HG03469 (cell line): Measurements from ENCODE around the gene PRRT1.
"Not testable (repeated sequence)": the region's sequence is repeated elsewhere in the genome, so short reads cannot be mapped to it uniquely, and the experiment has no call there.

ENCODE experiments used
- ATAC-seq: cut with Tn5 transposase; IDR thresholded peaks from one replicate; pipeline ENCODE4 v1.9.1; 2021; ENCODE audit warnings: mild to moderate bottlenecking, moderate library complexity, moderate number of reproducible peaks; ENCODE audit not compliant: unreplicated experiment

The PRRT1 gene

DNA sequence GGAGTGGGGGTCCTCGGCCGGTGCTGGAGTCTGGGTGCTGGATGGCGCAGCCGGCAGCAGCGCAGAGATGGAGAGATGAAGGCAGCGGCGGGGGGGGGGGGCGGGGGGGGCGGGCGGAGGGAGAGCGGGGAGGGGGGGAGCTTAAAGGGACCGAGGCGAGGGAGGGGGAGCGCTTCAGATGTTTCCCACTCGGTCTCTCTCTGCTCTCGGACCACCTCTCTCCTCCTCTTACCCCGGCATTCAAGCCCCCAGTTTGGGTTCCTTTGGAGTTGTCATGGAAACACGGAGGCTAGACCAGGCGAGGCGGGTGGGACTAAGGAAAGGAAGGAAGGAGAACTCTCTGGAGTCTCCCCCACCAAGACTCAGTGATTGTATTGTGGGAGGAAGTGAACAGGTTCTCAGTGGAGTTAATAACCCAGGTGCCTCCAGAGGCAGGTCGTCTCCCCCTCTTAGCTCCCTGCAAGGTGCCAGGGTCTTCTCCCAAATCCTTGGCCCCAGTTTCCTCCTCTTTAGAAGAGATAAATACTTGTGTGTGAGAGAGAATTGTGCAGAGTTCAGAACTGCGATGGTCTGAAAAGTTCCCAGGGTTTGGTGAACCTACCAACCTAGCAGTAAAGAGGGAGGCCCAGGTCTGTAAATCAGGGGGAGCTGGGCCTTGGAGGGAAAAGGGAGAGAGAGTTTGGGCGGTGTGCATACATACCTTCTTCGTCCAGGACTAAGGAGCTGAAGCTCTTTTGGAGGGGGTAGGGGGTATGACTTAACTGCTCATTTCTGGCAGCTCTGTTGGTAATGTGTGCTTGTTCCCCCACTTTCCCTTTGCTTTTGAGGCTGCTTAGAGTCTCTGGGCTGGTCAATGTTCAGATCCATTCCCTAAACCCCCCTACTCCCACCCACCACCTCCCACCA is at the start of gene PRRT1:
TSS of gene PRRT1 (minus strand) at position 77 of the 906 bp plus-strand sequence. CDS start 112 bp downstream, outside the sequence.
- ATAC-seq = no peak

GRCh38 chr6:32200711-32201475 is 49.2 kb upstream of the PRRT1 start:
- no peak for ATAC-seq

DNA sequence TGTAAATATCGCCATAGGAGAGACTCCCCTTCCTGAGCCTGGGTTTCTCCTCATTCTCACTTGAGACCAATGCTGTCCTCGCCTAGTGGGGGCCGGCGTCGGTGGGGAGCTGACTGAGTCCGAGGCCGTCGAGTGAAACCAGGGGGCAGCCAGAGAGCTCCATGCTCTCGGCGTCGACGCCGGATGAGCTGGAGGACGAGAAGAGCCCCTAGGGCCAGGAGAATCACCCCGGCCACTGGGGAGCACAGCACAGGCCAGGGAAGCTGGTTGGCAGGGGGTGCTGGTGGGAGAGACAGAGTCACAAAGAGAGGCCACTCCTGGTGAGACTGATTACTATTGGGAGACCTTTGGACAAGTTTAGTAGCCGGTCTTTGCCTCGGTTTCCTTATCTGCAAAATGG is 47.1 kb upstream of the PRRT1 start:
- no peak for ATAC-seq

DNA sequence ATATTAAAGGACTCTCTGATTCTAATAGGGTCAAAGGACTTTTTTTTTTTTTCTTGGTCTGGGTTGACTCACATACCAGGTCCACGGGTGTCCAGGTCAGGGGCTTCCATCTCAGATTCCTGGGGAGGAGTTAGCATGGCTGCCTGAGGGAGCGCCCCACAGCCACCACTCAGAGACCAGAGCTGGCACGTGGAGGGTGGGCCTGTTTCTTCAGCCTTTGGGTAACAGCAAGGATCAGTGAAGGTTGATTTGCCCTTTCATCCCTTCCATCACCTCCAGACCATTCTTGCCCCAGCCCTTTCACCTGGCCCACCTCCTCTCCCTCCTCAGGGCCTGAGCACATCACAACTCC is 46.6 kb upstream of the PRRT1 start:
- ATAC-seq = no peak

- ATAC-seq = no peak
These were observed 45.2 kb upstream of the PRRT1 start for GRCh38 chr6:32196682-32197616.

DNA sequence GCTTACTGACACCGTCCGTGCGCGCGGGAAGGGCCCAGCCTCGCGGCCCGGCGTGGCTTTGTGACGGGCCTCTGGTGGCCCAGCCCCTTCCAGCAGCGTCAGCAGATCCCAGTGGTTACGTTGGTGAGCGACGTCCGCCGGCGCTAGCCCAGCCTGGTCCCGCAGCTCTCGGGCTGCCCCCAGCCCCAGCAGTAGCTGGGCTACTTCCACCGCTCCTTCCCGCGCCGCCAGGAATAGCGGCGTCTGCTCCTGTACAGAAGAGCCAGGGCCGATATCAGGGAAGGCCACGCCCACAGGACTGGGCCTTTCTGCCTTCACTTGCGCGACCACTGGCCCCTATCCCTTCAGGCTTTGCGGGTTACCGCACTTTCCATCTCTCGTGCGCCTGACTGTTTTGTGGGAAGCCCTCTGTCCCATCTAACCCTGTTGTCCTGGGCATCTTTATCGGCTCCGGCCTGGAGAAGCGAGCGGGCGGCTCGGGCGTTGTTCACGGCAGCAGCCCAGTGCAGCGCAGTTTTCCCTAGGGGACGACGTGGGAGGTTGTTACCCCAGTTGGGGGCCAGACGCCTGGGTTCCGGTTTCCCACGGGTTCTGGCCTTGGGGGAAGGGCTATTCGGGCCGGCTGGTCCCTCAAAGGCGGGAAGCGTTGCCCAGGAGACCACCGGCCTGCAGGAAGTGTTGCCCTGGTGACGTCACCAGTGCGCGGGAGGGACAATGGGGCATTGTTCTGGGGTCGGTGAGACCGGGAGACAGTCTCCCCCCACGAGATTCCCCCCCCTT is 44.4 kb upstream of the PRRT1 start:
- ATAC-seq = peak; percentile 53

DNA sequence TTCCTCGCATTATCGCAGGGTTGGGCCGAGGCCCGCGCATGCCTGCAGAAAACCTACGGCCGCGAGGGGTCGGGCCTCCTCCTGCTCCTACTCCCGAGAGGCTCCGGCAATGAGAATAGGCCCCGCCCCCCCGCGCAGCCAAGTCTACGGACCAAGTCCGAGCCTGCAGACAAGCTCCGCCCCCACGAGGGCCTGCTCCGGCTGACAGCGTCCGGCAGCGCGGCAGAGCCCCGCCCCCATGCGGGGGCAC is 43.8 kb upstream of the PRRT1 start:
- ATAC-seq = peak; percentile 53

DNA sequence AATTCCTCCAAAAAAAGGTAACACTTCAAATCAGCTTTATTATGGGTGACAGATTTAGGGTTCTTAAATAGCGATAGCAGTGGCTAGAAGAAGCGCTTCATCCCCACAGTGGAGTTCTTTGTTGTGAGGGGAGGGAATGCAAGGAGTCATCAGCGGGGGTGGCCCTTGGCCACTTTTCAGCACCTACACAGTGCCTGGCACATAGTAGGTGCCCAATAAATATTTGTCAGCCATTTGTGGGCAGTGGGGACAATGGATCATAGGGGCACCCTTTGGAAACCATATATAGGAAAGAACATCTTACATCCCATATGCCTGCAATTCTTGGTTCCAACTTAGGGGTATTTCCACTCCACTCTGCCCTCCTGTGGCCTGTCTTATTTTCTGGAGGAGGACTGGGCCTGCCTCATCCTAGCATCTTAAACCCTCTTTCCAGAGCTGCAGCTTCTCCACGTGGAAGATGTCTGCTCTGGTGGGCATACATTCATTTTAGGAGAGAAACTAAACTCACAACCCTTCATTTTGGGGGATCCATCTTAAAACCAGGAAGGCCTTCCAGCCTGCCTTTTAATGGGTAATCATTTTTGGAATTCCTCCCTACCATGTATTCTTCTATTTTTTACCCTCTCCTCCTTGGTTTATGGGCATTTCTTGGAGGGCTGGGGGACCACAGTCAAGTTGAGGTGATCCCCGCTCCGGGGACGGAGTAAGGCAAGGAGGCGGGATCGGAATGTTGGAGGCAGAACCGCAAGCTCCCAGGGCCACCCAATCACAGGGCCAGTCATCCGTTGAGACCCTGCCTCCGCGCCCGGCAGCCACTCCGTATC is 43.3 kb upstream of the PRRT1 start:
- ATAC-seq = no peak

DNA sequence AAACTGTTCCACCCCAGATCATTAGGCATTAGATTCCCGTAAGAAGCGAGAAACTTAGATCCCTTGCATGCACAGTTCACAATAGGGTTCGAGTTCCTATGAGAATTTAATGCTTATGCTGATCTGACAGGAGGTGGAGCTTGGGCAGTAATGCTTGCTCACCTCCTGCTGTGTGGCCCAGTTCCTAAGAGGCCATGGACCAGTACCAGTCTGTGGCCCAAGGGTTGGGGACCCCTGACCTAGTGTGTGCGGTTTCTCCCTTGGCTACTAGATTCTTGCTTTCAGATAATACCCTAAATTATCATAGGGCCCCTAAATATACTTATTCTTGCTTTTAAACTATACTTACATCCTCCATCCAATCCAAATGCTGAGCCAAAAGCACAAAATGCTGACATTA is 42.6 kb upstream of the PRRT1 start:
- ATAC-seq = no peak

DNA sequence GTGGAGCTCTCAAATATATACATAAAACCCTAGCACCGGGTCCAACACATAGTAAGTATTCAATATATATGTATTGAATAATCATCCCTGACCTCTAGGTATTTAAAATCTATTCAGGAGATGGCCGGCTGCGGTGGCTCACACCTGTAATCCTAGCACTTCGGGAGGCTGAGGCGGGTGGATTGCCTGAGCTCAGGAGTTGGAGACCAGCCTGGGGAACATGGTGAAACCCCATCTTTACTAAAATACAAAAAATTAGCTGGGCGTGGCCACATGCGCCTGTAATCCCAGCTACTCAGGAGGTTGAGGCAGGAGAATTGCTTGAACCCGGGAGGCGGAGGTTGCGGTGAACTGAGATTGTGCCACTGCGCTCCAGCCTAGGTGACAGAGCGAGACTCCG is 41.4 kb upstream of the PRRT1 start:
- ATAC-seq = not testable (repeated sequence)

DNA sequence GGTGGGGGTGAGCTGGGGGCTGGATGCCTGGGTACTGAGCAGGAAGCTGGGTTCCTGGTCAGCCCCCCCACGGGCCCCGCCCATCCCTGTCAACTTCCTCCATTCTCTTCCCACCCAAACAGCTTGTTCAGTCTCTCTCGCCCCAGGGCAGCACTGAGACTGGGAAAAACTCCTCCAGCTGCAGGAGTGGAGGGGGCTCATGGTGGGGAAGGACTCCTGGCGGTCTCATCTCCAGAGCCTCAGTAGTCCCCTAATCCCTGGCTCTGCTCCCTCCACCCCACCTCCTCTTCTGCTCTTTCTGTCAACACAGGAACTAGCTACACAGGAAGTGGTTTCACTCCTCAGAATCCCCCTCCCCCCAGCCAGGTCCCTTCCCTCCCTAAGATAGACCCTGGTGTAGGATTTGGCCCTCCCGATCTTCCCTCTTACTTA is 40.9 kb upstream of the PRRT1 start, which contains the start of gene GPSM3:
TSS of gene GPSM3 (minus strand) at position 36 of the 432 bp plus-strand sequence. CDS start 130 bp downstream, outside the sequence.
- ATAC-seq = no peak

DNA sequence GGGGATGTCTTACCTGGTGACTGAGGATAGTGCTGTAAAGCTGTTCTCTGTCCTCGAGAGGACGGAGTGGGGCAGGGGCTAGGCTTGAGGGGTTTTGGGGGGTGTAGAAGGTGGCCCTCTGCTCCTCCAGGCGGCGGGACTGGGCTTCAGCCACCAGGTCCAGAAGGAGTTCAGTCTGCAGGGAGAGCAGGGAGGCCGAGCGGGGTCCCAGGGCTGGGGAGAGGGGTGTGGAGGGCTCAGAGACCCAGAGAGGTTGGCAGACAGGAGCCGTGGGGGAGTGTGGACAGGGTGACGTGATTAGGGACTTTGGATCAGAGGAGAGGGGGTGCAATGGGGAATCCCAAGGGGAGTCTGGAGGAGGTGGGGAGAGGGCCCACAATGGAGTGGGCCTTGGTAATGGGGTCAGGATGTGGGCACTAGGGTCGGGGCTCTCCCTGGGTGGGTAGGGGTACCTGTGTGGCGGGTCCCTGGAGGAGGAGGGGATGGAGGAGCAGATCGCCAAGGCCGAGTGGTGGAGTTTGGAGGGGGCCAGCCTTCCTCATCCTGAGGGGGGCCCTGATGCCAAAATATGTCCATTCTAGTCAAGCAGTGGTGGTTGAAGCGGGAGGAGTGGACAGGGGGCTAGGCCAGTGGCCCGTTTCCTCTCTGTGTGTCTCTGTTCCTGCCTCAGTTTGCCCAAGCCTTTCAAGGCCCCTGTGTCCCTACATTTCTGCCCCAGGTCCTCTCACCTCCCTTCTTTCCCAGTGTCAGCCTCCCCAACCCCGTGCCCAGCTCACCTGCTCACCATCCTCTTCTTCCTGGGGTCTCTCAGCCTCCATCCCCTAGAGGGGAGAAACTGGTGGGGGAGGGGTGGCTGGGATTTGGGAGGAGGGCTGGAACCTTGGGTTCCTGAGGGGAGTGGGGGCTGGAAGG is 40.2 kb upstream of the PRRT1 start:
- no peak for ATAC-seq

DNA sequence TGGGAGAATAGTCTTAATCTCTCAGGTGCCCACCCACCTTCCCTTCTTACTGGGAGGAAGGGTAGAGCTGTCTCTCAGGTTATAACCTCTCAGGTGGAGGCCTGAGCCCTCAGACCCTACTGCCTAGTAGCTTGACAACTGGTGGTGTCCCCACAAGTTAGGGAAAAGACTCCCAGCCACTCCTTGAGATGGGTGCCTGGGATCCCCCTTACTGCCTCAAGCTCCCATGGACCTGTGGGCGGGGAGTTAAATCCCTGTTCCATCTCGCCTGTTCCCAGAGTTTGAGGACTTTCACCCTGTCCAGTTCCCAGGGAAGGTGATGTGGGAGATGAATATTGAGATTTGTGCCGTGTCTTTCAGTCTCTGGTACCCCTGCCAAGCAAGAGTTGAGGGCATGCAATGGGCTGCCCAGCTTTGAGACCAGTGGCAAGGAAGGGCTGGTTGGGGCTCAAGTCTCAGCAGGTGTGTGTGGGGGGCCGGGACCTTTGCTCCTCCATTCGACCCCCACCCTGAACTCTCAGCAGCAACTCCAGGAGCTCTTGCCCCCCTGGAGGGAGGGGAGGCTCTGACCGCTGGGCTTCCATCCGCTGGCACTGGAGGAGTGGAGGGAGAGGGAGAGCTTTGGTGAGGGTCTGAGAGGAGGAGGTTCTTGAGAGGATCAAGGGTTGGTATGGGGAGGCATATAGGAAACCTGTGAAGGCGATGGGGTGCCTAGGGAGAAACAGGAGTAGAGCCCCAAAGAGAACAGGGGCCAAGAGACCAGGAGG is 39.4 kb upstream of the PRRT1 start:
- ATAC-seq = no peak

GRCh38 chr6:32190054-32190851 is 38.5 kb upstream of the PRRT1 start, which contains the start of gene PBX2:
TSS of gene PBX2 (minus strand) at chr6:32190202. CDS start at chr6:32189915, 287 bp downstream.
- ATAC-seq = no peak

DNA sequence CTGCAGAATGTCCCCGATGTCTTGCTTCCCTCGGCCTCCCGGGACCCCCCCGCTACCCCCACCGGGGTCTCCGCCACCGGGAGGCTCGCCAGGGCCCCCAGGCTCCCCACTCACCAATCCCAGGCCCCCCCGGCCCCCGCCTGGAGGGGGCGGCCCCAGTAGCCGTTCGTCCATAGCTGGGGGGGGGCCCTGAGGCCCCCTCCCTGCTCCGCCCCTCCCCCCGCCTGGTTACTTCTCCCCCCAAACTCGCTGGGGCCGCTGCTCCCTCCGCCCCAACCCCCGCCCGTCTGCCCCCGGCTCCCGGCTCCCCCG is 38.0 kb upstream of the PRRT1 start:
- no peak for ATAC-seq

DNA sequence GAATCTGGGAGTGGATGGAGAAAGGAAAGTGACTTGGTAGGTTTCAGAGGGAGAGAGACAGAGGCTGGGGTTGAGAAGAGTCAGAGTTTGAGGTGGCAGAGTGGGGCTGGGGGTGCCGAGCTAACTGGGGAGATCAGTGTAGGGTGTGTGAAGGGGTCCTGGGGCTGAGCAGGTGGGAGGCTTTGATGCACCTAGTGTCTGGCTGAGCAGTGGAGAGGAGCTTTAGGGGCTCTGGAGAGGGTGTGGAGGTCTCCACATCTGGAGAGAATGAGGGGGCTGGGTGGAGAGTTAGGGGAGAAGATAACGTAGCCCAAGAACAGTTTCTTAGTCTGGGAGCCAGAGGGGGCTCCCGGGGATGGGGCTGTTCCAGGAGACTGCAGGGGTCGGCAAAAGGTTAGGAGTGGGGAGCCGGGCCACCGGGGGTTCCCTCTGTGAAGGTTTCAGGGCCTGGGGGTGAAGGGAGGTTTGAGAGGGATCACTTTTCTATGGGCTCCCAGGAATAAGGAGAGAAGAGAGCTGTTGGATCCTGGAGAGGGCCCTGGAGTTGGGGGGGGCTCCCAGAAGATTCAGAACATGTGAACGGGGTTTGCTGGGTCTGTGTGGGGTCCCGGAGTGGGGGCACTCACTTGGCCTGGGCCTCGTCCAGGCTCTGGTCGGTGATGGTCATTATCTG is 37.5 kb upstream of the PRRT1 start:
- ATAC-seq = no peak
